Rectal smooth muscle tissue (tissue), 1 donor: ENCODE results near the gene TTC33.
"Not testable (repeated sequence)": the region's sequence is repeated elsewhere in the genome, so short reads cannot be mapped to it uniquely, and the experiment has no call there.

Experiments used
- H3K27ac ChIP-seq: one replicate; pipeline ENCODE4 v1.7.0; 2013; ENCODE audit warnings: low read depth, low read length, inconsistent platforms
- H3K27me3 ChIP-seq: one replicate; pipeline ENCODE4 v1.7.0; 2013; ENCODE audit warnings: low read length; ENCODE audit not compliant: control insufficient read depth, insufficient read depth
- H3K36me3 ChIP-seq: one replicate; pipeline ENCODE4 v1.7.0; 2013; ENCODE audit warnings: low read length; ENCODE audit not compliant: control insufficient read depth, insufficient read depth
- H3K4me1 ChIP-seq: one replicate; pipeline ENCODE4 v1.7.0; 2013; ENCODE audit warnings: low read length; ENCODE audit not compliant: control insufficient read depth, insufficient read depth
- H3K4me3 ChIP-seq: one replicate; pipeline ENCODE4 v1.7.0; 2013; ENCODE audit warnings: low read length
- H3K9ac ChIP-seq: one replicate; pipeline ENCODE4 v1.7.0; 2013; ENCODE audit warnings: low read length

Gene TTC33

DNA sequence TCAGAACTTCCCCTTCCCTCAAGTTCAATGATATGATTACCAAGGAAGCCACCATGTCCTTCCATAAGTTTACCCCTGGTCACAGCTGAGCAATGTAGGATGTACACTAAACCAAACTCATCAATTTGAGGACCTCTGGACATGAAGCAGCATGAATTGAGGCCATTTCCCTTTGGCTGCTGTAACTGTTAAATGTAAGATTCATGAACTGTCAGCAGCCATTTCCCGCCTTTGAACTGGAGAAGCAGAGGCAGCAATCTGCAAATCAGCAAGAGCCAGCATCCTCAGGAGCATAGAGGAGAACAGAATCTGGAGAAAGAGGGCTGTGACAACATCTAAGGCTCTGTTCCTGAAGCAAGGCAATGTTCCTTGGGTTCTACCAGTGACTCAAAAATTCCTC lies 180.3 kb downstream of the TTC33 start:
- H3K27ac ChIP-seq, result no peak overlapping the region
- no peak overlapping the region for H3K4me3 ChIP-seq
- no peaks in the 10 kb centered on the region for H3K4me1 ChIP-seq
- no peaks in the 10 kb centered on the region for H3K36me3 ChIP-seq
- H3K27me3 ChIP-seq, result no peaks in the 10 kb centered on the region
- no peak overlapping the region for H3K9ac ChIP-seq

DNA sequence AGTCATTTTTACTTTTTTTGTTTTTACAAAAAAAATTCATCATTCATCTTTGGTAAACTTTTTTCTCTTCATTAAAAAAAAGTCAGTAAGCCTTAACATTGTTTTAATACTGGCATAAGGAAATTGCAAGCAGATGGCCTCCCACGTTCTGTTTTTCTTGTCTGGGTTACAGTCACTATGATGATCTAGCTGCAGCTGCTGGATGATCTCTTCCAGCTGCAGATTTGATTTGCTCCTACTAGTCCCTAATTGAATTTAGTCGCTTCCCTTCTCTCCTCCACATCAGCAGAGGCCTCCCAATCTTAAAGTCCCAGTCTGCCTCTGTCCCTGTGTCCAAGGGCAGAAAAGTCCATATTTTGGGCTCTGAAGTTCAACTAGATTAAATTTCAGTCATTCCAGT lies 182.8 kb downstream of the TTC33 start:
- no peak overlapping the region for H3K4me3 ChIP-seq
- H3K4me1 ChIP-seq, result no peaks in the 10 kb centered on the region
- no peak overlapping the region for H3K9ac ChIP-seq
- no peaks in the 10 kb centered on the region for H3K27me3 ChIP-seq
- H3K36me3 ChIP-seq, result no peaks in the 10 kb centered on the region
- no peak overlapping the region for H3K27ac ChIP-seq

DNA sequence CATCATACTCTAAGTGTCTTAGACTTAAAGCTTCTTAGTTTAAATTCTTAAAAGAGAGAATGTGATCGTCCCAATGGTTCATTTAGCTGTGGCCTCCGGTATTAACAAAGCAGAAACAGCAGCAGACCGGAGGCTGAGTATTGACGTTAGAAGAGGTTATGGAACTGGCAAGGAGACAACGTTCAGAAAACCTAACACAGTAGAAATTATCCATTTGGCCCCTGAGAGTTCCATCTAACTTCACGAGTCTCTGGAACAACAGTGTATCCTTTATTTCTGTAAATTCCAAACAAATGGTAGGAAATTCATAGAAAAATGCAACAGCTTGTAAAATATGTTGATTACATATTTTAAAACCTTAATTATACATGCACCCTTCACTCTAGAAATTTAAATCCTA lies 183.4 kb downstream of the TTC33 start:
- Histone ChIP-seq H3K9ac (no peak overlapping the region), H3K4me3 (no peak overlapping the region), H3K27me3 (no peaks in the 10 kb centered on the region), H3K36me3 (no peaks in the 10 kb centered on the region), H3K27ac (no peak overlapping the region), H3K4me1 (no peaks in the 10 kb centered on the region)

DNA sequence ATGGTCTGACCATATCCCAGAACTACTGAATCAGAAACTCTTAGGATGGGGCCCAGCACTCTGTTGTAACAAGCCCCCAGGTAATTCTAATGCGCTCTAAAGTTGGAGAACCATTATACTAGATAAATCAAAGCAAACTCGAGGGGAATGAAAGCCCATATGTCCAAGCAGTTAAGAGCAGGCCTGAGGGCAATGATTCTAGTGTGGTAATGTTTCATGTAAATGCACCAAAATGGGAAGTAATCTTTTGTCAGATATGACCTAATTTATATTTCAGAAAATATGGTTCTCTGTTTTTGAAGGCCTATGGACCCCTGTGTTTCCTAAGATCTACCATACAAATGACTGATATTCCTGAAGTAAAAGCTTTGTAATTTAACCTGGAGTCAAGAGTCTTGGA lies 184.0 kb downstream of the TTC33 start:
- Histone ChIP-seq H3K4me3 (no peak overlapping the region), H3K4me1 (no peaks in the 10 kb centered on the region), H3K9ac (no peak overlapping the region), H3K27ac (no peak overlapping the region), H3K27me3 (no peaks in the 10 kb centered on the region), H3K36me3 (no peaks in the 10 kb centered on the region)

DNA sequence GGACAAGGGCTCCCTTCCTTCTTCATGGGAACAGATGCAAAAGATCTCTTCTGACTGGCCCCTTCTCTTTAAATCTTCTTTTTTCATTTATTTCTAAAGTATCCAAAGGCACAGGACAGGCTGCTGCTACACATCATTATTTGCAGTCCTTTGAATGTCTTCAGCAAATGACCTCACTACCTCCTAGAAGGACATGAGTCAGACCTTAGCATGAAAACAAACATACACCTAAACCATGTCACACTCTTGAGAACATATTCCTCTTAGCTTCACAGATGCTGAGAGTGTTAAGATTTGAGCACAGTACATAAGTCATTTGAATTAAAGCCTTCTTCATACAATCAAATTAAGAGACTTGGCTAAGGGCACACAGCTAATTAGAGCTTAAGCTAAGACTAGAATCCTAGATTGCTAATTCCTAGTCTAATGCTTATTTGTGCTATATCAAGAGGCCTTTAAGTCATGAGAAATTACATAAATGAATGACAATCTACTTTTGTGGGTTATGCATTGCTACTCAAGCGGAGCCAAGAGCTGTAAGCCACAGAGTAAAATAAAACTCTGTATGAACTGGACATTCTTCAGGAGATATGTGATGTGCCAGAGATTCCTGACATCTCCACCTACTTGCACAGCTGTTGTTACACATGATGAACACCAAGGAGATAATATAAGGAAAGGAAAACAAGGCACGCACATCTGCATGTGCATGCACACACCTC lies 185.2 kb downstream of the TTC33 start:
- H3K9ac ChIP-seq, result no peak overlapping the region
- no peak overlapping the region for H3K27ac ChIP-seq
- H3K36me3 ChIP-seq, result no peaks in the 10 kb centered on the region
- H3K4me1 ChIP-seq, result no peaks in the 10 kb centered on the region
- no peak overlapping the region for H3K4me3 ChIP-seq
- no peaks in the 10 kb centered on the region for H3K27me3 ChIP-seq

DNA sequence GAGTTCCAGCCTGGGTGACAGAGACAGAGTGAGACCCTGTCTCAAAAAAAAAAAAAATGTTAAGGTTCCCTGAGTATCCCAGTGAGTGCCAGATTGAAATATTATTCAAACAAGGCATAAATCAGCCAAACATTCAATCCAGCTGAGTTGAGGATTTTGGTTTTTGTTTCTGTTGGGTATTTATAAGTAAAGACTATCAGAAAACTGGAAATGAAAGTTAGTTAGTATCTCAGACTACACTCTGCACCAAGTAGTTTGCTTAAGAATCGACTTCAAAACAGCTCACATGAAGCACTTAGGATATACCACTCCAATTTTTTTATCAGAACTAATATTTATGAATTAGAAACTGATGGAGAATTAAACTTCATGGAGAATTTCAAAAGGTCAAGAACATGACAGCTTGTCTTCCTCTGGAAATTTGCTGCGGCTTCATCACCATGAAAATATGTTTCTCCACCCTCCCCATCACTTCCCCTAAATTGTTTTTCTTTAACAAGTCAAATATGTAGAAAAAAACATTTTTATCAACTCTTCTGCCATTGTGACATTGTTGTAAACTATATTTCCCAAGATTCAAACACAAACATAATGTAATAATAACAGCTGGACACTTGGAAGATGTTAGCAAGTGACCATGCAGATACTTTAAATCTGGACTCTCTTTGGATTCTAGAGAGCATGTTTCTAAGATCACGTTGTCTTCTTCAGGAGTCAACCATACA lies 186.1 kb downstream of the TTC33 start:
- no peak overlapping the region for H3K4me3 ChIP-seq
- H3K9ac ChIP-seq, result no peak overlapping the region
- no peak overlapping the region for H3K27ac ChIP-seq
- H3K4me1 ChIP-seq, result no peaks in the 10 kb centered on the region
- H3K36me3 ChIP-seq, result no peaks in the 10 kb centered on the region
- H3K27me3 ChIP-seq, result no peaks in the 10 kb centered on the region

DNA sequence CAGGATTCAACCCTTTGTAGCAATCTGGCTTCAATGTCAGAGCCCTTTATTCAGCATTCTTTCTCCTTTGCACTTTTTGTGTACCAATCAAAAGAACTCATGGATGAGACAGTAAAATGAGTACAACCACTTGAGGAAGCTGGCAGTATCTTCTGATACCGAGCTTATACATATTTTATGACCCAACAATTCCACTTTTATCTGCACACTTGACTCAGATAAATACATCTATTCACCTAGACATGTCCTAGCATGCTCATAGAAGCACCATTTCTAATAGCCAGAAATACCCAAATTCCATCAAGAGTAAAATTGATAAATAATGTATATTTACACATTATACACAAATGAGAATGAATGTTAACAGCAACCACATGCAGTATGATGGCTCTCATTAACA lies 187.2 kb downstream of the TTC33 start:
- no peak overlapping the region for H3K27ac ChIP-seq

DNA sequence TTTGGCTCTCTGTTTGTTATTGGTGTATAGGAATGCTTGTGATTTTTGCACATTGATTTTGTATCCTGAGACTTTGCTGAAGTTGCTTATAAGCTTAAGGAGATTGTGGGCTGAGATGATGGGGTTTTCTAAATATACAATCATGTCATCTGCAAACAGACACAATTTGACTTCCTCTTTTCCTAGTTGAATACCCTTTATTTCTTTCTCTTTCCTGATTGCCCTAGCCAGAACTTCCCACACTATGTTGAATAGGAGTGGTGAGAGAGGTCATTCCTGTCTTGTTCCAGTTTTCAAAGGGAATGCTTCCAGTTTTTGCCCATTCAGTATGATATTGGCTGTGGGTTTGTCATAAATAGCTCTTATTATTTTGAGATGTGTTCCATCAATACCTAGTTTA lies 192.6 kb downstream of the TTC33 start:
- not testable (repeated sequence) for H3K4me3 ChIP-seq, H3K27me3 ChIP-seq, H3K36me3 ChIP-seq, H3K9ac ChIP-seq, H3K4me1 ChIP-seq, H3K27ac ChIP-seq

More for the DNA sequence above, 187.2 kb downstream of the TTC33 start:
- H3K9ac ChIP-seq, result no peak overlapping the region
- no peaks in the 10 kb centered on the region for H3K4me1 ChIP-seq
- H3K4me3 ChIP-seq, result no peak overlapping the region
- H3K36me3 ChIP-seq, result no peaks in the 10 kb centered on the region
- no peaks in the 10 kb centered on the region for H3K27me3 ChIP-seq

DNA sequence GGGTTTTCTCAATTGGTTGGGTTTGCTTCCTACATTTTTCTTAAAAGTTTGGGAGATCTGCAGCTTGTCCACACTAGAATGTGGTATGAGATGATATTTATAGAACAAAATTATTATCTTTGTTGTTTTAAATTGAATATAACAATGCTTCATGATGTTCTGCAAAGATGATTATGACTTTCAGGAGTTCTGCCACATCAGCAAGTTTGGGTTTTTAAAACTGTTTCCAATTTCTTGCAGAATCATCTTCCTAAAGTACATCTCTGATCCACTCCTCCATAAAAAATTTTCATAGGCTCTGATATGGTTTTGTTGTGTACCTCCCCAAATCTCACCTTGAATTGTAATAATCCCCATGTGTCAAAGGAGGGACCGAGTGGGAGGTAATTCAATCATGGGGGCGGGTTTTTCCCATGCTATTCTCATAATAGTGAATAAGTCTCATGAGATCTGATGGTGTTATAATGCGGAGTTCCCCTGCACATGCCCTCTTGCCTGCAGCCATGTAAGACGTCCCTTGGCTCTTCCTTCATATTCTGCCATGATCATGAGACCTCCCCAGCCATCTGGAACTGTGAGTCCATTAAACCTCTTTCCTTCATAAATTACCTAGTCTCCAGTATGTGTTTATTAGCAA lies 195.2 kb downstream of the TTC33 start:
- Histone ChIP-seq H3K27me3 (no peaks in the 10 kb centered on the region), H3K36me3 (no peaks in the 10 kb centered on the region), H3K27ac (no peak overlapping the region), H3K9ac (no peak overlapping the region), H3K4me1 (no peaks in the 10 kb centered on the region), H3K4me3 (no peak overlapping the region)

DNA sequence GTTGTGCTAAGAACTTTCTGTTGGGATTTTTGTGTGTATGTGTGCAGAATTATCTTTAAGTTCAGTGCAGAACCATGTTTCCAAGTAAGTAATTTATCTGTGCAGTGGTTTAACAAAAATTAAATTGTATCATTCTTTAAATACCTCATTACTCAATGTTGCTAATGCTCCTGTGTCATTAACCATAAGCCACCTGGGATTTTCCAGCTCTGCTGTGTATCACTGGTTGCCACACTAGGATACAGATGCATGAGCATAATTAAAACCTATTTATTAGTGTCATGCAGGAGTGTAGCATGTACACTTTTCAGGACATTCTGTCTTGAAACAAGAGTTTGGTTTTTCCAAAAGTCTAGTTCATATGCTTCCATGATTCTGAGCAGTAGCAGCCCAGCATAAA lies 196.5 kb downstream of the TTC33 start:
- H3K27ac ChIP-seq, result no peak overlapping the region
- no peaks in the 10 kb centered on the region for H3K36me3 ChIP-seq
- no peak overlapping the region for H3K4me3 ChIP-seq
- no peak overlapping the region for H3K9ac ChIP-seq
- no peaks in the 10 kb centered on the region for H3K4me1 ChIP-seq
- H3K27me3 ChIP-seq, result no peaks in the 10 kb centered on the region

DNA sequence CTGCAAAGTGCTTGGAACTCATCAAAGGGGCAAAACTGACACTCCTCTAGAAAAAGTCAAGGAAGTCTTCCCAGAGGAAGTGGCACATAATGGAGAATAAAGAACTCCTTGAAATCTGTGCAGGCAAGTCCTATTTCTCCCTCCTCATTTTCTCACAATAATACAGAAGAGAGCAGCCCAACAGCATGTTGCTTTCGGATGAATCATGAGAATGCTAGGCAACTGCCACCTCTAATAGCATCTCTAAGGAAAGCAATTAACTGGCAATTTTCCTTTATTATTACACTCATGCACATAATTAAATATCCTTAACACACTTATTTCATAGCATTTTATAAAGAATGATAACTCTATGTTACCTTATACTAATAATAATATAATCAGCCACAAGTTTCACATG lies 198.3 kb downstream of the TTC33 start:
- Histone ChIP-seq H3K27ac (no peak overlapping the region), H3K27me3 (no peaks in the 10 kb centered on the region), H3K9ac (no peak overlapping the region), H3K4me1 (no peaks in the 10 kb centered on the region), H3K4me3 (no peak overlapping the region), H3K36me3 (no peaks in the 10 kb centered on the region)

DNA sequence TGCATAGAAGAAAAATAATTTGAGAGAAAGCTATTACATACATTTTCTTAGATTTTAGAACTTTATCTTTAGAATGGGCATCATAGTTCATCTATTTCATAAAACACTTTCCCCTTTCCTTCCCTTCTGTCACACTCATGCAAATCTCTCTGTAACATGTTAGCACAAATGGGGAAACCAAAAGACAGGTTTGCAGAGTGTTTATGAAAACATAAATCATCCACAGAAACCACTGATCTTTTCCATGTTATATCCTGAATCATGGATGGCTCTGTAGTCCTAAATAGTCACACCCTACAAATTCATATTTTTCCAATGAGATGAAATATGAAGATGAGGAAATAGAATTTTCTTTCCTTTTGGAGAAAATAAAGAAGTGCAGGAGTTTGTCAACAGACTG lies 198.9 kb downstream of the TTC33 start:
- Histone ChIP-seq H3K36me3 (no peaks in the 10 kb centered on the region), H3K9ac (no peak overlapping the region), H3K4me1 (no peaks in the 10 kb centered on the region), H3K27me3 (no peaks in the 10 kb centered on the region), H3K4me3 (no peak overlapping the region), H3K27ac (no peak overlapping the region)

DNA sequence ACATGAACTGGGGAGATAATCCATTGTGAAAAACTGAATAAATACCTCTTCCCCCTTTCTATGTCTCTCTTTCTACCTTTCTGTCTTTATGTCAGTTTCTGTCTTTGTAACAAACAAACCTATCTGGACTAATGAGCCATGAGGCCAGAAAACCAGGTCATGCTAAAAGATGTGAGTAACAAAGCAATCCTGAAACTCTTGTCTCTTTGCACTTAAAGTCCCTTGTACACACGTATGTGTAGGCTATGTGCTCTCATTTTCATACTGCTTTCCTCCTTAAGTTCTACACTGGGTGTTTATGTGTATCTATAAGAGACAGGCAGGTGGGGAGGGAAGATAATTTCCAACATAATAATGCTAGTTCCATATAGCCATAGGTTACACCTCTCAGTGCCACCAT lies 199.9 kb downstream of the TTC33 start:
- H3K9ac ChIP-seq, result no peak overlapping the region
- H3K4me3 ChIP-seq, result no peak overlapping the region
- H3K27ac ChIP-seq, result no peak overlapping the region
- H3K4me1 ChIP-seq, result no peaks in the 10 kb centered on the region
- no peaks in the 10 kb centered on the region for H3K27me3 ChIP-seq
- no peaks in the 10 kb centered on the region for H3K36me3 ChIP-seq
